Glomerular visceral epithelial cell (primary cell): ENCODE results near the gene CAPN7.

Source experiments
- DNase-seq: peaks from one replicate; pipeline ENCODE4 v3.0.0-alpha.2; 2016; ENCODE audit errors: extremely low spot score

Gene CAPN7

DNA sequence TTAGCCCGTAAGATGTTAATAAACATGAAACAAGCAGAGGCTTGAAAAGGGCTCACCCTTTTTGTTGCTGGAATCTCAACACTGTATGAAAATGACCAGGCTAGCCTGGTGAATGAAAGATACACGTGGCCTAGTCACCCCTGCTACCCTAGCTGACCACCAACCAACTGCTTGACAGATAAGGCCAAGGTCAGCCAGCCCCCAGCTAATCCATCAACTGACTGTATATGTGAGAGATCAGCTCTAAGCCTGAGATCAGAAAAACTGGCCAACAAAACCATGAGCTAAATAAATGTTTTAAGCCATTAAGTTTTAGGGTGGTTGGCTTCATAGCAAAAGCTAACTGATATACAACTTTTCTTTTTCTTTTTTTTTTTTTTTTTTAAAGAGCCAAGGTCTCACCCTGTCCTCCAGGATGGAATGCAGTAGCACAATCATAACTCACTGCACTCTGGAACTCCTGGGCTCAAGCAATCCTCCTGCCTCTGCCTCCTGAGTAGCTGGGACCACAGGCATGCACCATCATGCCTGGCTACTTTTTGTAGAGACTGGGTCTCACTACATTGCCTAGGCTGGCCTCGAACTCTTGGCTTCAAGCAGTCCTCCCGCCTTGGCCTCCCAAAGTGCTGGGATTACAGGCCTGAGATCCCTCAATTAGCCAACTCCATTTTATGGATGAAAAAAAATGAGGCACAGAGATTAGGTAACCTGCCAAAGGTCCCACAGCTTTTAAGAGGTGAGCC is 91.7 kb downstream of the CAPN7 start:
- no peak for DNase-seq

DNA sequence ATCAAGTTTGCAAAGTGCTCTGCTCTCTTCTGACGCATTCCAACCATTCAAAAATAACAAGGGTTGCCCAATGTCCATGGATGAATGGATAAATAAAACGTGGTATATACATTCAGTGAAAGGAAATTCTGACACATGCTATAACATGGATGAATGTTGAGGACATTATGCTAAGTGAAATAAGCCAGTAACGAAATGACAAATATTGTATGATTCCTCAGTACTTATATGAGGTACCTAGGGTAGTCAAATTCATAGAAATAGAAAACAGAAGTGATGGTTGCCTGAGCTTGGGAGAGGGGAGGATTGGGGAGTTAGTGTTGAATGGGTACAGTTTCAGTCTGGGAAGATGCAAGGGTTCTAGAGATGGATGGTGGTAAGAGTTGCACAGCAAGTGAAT is 92.5 kb downstream of the CAPN7 start:
- DNase-seq = no peak

DNA sequence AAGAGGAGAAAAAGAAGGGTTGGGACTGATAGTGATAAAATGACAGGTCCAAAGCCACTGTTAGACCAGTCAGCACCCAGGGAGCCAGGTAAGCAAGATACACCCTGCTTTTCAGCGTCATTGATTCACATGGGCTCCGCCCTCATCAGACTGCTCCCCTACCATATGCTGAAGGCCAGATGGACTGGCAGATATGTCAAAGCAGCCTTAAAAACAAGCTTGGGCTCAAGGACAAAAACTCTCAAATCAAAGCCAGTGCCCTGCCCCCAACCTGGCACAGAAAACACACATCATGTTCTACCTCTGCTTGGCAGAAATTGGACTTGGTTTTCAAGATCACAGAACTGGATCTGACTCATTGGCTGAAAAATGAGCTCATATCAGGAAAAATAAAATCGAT is 93.0 kb downstream of the CAPN7 start:
- no peak for DNase-seq

DNA sequence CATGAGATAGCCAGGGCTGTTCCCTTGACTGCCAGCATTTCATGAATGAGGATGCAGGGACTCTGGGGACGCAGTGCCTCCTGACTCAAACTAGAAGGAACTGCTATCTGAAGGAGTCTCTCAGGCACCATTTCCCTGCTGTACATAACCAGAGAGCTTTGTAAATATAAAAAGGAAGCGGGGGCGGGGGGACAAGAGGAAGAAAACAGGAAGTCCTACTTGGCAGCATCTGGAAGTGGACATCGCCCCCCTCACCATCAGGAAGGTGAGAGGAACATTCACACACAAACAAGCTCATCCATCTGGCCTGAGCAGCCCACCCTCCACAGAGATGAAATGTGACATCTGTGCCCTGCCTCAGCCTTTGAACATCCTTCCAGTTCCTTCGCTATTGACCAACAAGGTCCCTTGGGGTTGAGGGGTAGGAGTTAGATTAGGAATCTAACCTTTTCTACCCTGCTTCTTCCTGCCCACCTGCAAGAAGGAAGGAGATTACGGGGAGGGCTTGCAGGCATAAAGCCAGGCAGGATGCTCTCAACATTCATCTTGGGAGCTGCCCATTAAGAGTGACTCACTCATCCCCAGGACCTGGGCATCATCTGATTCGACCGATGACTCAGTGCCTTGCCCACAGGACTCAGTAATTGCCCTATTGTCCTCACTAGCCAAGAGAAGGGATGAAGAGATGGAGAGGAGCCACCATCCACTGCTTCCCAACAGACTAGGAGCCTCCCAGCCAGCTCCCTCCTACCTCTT is 94.5 kb downstream of the CAPN7 start:
- DNase-seq = peak; percentile 84

DNA sequence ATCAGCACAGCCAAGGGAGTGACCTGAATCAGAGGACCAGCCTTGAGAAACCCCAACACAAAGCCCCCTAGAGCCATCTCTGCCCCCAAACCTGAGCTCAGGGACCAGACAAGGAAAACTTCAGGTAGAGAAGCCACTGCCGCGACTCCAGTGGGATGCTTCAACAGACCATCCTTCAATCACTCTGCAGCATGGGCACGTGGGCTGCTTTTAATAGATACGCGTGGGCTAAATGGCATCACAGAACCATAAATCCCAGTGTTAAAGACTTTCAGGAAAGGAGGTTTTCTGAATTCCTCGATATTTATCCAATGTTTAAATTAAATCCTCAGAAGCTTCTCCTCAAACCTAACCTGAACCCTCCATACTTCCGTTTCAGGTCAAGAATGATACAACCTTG is 95.7 kb downstream of the CAPN7 start:
- no peak for DNase-seq
